SKM-1 (cell line): ENCODE measurements around the gene MIGA1.

Experiments
- DNase-seq: peaks from one replicate; lab custom pipeline; 2025; ENCODE audit not compliant: unreplicated experiment; lab: John Stamatoyannopoulos, UW

Gene MIGA1

GRCh38 chr1:77846966-77847365, 67.5 kb downstream of the MIGA1 start:
- DNase-seq, result no peak

DNA sequence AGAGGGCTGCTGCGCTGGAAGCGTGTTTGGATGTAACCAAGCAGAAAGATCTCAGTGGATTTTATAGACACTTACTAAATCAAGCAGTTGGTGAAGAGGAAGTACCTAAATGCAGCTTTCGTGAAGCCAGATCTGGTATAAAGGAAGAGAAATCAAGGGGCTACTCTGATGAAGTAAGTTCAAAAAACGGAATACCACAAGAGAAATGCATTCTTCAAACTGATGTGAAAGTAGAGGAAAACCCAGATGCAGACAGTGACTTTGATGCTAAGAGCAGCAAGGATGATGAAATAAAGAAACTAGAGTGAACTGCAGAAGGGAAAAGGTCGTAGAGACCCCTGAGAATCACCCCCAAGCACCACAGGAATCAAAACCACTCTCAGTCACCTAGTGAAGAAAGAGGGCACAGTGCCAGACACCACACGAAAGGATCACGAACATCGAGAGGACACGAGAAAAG, 68.2 kb downstream of the MIGA1 start:
- no peak for DNase-seq

GRCh38 chr1:77850082-77850481, 70.6 kb downstream of the MIGA1 start:
- DNase-seq, result no peak

GRCh38 chr1:77857552-77857951, 78.1 kb downstream of the MIGA1 start:
- DNase-seq, result no peak

GRCh38 chr1:77858725-77859124, 79.3 kb downstream of the MIGA1 start:
- no peak for DNase-seq

DNA sequence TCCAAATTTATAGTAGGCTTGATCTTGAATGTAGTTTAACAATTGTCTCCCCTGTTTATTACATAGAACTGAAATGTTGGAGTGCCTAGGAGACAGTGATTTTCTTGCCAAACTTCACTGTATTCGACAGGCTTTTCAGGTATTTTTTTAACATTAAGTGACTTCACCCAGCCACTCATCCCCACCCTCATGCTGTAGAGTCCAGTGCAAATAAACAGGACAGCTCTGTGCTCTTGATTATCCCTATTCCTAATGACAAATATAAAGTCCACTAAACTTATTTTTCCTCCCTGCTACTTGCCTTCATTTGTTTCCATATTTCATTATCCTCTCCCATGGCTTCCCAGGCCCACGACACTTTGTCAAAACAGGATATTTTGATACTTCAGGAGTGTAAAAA, 79.8 kb downstream of the MIGA1 start:
- DNase-seq, result no peak

- no peak for DNase-seq
Observed at GRCh38 chr1:77866296-77866695, 86.8 kb downstream of the MIGA1 start.

DNA sequence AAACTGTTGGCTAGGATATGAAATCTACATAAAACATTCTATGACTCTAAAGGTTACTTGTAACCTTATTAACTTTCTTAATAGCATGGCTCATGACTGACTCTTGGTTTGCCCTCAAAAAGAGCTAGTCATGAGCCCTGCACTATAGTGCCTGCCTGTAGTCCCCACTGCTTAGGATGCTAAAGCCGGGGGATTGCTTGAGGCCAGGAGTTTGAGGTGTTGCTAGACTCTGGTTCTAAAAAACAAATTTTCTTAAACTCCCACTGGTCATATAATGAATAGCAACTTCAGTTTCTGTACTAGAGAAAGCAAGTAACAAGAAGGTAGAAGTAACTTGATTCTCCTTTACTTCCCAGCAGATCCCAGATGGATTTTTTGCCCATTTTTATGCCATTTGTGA, 93.2 kb downstream of the MIGA1 start:
- no peak for DNase-seq

GRCh38 chr1:77873461-77873860, 94.0 kb downstream of the MIGA1 start:
- no peak for DNase-seq

- DNase-seq, result no peak
Observed at GRCh38 chr1:77874804-77875445, 95.5 kb downstream of the MIGA1 start.

- DNase-seq, result no peak
Observed at GRCh38 chr1:77876884-77877283, 97.4 kb downstream of the MIGA1 start.

- DNase-seq, result no peak
Observed at GRCh38 chr1:77881061-77881460, 101.6 kb downstream of the MIGA1 start.

- no peak for DNase-seq
Observed at GRCh38 chr1:77882411-77882810, 103.0 kb downstream of the MIGA1 start.

GRCh38 chr1:77888081-77888780, 108.8 kb downstream of the MIGA1 start, which contains the start of gene NEXN:
Gene NEXN, plus strand, starts transcription at chr1:77888624. Its CDS starts 27,483 bp downstream, at chr1:77916107.
- DNase-seq, result no peak

DNA sequence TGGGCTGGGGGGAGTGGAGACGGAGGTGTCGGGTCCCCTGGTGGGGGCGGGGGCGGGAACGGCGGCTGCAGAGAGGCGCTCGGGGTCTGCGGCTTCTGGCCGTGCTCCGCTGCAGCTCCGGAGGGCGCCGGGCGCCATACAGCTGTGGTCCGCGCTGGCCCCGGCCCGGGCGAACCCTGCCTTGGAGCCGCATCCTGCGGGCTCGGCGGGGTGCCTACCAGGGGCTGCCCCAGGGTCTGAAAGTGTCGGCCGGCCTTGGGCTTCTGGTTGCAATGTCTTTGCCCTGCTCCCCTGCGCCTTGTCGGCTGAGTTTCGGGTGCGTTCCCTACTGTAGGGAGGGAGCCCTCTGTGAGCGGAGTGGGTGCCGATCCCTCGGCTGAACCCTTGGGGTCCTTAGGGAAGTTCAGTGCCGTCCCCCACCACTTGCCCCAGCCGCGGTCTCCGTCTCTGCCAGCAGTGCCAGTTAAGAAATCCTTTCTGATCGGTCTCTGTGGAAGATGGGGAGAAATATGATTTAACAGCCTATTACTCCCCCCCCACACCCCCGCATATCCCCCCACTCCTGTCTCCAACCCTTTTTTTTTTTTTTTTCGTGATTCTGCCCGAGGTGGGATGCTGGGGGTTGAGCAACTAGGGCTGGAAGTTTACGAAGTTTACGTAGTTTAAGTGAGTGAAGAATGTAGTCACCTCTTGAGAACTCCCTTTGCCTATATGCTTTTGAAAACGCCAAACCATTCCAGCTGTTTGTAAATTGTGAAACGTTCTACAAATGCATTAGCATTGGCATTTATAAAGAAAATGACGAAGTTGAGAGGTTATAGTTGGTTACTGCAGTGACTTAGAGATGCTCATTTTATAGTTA, 109.6 kb downstream of the MIGA1 start:
- no peak for DNase-seq

GRCh38 chr1:77889671-77890070, 110.2 kb downstream of the MIGA1 start:
- DNase-seq, result no peak

DNA sequence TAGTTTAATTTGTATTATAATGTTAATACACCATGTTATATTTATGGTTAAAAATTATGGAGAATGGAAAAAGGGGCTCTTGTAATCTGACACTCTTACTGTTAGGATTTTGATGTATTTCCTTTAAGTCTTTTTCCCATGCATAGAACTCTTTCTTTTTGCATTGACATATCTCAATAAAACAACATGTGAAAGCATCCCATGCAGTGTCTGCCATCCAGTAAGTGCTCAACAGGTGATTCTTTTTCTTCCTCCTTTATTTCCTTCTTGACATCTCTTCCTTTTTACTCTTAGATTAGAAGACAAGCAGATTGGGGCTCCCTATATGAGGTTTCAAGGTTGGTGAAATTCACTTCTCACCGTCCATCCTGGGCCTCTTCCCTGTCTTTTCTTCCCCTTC, 111.8 kb downstream of the MIGA1 start:
- DNase-seq, result no peak

DNA sequence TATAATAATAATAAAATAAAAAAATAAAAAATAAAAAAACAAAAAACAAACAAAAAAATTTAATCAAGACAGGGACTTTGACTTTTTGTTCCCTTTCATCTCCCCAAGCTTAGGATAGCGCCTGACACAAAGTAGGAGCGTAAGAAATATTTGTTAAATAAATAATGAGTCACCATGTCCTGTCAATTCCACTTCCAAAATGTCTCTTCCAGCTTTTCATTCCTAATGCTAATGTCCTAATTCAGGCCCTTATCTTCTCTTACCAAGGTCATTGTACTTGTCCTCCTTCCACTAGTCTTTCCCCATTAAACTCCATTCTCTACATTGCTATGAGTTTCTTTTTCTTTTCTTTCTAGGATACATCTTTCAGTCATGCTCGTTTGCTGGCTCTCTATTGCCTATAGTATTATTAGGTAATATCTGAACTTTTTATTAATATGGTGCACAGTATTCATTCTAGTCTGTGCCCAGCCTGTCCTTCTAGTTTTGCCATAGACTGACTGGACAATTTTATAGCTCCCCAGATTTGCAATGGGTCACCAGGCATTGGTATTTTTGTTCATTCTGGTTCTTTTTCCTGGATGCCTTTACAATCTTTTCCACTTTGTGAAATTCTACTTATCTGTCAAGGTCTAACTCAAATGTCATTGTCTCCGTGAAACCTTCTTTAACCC, 120.3 kb downstream of the MIGA1 start:
- no peak for DNase-seq

GRCh38 chr1:77900687-77901293, 121.3 kb downstream of the MIGA1 start:
- no peak for DNase-seq

DNA sequence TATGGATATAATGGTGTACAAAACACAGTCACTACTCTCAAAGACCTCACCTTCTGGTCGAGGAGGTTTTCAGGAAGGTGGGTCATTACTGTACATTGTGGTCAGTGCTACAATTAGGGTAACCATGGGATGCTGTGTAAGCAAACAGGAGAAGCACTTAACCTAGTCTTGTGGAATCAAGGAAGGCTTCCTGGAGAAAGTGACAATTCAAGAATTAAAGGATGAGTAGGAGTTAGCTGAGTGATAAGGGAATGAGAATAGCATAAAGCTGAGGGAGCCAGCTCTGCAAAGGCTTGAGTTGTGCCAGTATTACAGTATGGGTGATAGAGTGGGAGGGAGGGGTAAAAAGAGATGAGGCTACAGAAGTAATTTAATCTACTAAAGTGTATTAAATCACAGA, 126.2 kb downstream of the MIGA1 start:
- DNase-seq, result no peak
